Activated T-cell treated with anti-CD3 and anti-CD28 coated beads for 1 hour (primary cell): Measurements from ENCODE around the gene BPTF.
"Not testable (repeated sequence)": the region's sequence is repeated elsewhere in the genome, so short reads cannot be mapped to it uniquely, and the experiment has no call there.

ENCODE experiments used
- DNase-seq: peaks from one replicate; pipeline ENCODE4 v3.0.0-alpha.2; 2020; ENCODE audit warnings: low read depth

BPTF gene

DNA sequence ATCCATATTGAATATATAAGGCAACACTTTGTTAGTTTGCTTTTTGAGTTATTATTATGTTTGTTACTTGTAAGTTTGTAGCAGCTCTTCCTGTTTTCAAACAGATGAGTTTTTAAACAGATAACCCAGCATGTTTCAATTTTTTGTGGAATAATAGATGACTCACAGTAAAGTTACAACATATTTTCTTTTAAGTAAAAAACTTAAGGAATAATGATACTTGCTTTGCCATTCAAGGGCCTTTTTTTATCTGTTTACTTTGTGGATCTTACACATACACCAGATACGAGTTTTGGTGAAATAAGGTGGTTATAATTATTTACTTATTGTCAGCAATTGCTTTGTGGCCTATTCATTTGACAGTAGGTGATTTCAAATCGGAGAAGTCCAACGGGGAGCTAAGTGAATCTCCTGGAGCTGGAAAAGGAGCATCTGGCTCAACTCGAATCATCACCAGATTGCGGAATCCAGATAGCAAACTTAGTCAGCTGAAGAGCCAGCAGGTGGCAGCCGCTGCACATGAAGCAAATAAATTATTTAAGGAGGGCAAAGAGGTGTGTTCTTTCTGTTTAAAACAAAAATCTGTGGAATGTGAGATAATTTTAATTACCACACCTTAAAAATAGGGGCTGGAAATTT lies 66.3 kb downstream of the BPTF start:
- no peak for DNase-seq

DNA sequence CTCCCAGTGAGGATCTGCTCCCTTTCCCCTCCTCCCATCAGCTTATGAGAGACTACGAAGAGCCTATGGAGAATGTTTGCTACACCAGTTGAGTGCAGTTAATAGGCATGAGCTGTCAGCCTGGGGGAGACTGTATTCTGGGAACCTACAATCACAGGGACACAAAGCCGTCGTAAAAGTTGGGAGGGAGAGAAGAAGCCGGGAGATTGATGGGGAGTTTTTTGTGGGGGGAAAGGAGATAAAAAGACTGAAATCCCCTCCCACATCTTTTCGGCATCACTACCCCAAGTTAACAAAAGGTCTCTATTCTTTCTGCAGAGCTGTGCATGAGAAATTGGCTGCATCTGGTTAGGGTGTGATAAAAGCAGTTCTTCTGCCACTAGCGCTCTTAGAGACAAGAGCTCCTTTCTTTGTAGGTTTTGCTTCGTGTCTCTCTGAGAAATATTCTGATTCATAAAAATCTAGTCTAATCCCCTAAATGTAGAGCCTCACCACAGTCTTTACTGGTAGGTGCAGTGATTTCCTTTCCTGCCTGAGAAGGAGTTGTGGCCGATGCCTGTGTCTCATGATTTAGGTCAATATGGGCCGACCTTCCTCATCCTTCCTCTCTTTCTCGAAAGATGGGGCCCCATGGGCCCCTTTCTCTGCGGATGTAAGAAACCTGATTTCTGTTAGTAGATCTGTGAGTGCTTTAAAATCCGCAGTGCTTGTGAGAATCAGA lies 77.4 kb downstream of the BPTF start:
- no peak for DNase-seq

GRCh38 chr17:67905298-67905697 lies 80.0 kb downstream of the BPTF start:
- not testable (repeated sequence) for DNase-seq

GRCh38 chr17:67910117-67910803 lies 85.0 kb downstream of the BPTF start:
- DNase-seq = not testable (repeated sequence)

DNA sequence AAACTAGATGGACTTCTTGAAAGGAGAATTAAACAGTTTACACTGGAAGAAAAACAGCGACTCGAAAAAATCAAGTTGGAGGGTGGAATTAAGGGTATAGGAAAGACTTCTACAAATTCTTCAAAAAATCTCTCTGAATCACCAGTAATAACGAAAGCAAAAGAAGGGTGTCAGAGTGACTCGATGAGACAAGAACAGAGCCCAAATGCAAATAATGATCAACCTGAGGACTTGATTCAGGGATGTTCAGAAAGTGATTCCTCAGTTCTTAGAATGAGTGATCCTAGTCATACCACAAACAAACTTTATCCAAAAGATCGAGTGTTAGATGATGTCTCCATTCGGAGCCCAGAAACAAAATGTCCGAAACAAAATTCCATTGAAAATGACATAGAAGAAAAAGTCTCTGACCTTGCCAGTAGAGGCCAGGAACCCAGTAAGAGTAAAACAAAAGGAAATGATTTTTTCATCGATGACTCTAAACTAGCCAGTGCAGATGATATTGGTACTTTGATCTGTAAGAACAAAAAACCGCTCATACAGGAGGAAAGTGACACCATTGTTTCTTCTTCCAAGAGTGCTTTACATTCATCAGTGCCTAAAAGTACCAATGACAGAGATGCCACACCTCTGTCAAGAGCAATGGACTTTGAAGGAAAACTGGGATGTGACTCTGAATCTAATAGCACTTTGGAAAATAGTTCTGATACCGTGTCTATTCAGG lies 85.9 kb downstream of the BPTF start:
- DNase-seq = no peak

DNA sequence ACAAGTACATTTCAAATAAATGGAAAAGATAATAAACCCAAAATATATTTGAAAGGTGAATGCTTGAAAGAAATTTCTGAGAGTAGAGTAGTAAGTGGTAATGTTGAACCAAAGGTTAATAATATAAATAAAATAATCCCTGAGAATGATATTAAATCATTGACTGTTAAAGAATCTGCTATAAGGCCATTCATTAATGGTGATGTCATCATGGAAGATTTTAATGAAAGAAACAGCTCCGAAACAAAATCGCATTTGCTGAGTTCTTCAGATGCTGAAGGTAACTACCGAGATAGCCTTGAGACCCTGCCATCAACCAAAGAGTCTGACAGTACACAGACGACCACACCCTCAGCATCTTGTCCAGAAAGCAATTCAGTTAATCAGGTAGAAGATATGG lies 86.8 kb downstream of the BPTF start:
- no peak for DNase-seq

DNA sequence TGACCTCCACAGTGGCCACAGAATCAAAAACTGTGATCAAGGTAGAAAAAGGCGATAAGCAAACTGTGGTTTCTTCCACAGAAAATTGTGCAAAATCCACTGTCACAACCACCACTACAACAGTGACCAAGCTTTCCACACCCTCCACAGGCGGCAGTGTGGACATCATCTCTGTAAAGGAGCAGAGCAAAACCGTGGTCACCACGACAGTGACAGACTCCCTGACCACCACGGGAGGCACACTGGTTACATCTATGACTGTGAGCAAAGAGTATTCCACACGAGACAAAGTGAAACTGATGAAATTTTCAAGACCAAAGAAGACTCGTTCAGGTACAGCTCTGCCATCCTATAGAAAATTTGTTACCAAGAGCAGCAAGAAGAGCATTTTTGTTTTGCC lies 87.4 kb downstream of the BPTF start:
- DNase-seq = no peak

GRCh38 chr17:67920212-67920611 lies 94.9 kb downstream of the BPTF start:
- DNase-seq = no peak

GRCh38 chr17:67922503-67922902 lies 97.2 kb downstream of the BPTF start:
- no peak for DNase-seq

- DNase-seq = not testable (repeated sequence)
These were observed 103.5 kb downstream of the BPTF start for GRCh38 chr17:67928842-67929241.

DNA sequence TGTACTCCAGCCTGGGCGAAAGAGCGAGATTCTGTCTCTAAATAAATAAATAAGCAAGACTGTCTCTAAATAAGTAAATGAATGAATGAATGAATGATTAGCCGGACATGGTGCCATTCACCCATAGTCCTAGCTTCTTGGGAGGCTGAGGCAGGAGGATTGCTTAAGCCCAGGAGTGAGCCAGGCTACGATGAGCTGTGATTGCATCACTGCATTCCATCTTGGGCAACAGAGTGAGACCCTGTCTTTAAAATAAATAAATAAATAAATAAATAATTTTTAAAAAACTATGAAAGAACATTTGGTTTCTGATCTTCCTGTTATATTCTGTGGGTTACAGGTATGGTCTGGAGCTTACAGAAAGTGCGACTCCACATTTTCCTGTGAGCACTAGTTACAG lies 105.9 kb downstream of the BPTF start:
- no peak for DNase-seq

DNA sequence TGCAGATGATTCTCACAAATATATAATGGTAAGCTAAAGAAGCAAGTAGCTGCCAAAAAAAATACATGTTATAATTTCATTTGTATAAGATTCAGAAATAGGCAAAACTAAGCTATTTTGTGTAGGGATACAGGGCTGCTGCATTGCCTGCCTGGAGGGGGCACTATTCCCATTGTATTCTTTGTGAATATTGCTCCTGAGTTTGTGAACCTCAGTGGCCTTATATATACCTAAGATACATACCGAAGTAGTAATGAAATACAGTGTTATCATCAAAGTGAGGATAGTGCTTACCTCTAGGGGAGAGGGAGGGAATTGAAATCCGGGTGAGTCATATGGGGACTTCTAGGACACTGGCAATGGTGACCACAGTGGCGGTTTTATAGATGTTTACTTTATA lies 117.5 kb downstream of the BPTF start:
- no peak for DNase-seq

DNA sequence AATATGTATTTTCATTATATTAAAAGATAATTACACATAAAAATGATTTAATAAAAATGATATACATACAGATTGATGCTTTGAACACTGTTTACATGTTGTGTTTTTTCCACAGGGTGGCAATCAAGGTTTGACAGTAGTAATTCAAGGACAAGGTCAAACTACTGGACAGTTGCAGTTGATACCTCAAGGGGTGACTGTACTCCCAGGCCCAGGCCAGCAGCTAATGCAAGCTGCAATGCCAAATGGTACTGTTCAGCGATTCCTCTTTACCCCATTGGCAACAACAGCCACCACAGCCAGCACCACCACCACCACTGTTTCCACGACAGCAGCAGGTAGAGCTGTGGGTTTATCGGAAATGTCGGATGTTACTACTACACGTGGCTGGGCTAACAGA lies 118.7 kb downstream of the BPTF start:
- DNase-seq = no peak

- no peak for DNase-seq
These were observed 121.2 kb downstream of the BPTF start for GRCh38 chr17:67946513-67946912.

DNA sequence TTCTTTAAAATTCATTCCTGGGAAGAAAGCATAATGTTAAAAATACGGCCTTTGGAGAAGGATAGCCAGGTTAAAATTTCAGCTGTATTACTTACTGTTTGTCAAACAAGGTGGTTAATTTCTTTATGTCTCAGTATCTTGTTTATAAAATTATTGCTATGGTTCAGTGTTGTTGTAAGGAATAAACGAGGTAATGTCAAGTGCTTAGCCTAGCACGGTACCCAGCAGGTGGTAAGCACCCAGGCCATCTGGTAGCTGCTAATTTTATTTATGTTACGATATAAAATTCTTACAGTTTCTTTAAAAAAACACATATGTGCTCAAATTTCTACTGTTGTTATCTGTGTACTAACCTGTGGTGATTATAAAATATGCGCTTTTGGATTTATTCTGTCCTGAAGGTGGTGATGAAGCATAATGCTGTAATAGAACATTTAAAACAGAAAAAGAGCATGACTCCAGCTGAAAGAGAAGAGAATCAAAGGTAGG lies 122.1 kb downstream of the BPTF start:
- DNase-seq = no peak

DNA sequence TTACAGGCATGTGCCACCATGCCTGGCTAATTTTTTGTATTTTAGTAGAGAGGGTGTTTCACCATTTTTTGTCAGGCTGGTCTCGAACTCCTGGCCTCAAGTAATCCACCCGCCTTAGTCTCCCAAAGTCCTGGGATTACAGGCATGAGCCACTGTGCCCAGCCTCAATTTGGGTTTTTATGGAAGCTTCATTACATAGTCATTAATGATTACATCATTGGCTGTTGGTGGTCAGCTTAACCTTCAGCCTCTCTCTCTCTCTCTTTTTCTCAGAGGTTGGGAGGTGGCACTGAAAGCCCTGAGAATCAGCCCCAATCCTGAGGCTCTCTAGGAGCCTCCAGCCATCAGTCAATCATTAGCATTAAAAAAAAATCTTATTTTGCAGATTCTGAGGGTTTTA lies 125.6 kb downstream of the BPTF start:
- no peak for DNase-seq

DNA sequence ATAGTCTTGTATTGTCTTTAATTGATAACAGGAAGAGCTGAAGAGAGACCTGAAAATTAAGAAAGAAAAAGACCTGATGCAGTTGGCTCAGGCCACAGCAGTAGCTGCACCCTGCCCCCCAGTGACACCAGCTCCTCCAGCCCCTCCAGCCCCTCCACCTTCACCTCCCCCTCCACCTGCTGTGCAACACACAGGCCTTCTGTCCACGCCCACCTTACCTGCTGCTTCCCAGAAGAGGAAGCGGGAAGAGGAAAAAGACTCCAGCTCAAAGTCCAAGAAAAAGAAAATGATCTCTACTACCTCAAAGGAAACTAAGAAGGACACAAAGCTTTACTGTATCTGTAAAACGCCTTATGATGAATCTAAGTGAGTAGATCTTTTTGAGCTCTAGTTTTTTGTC lies 134.2 kb downstream of the BPTF start:
- no peak for DNase-seq

DNA sequence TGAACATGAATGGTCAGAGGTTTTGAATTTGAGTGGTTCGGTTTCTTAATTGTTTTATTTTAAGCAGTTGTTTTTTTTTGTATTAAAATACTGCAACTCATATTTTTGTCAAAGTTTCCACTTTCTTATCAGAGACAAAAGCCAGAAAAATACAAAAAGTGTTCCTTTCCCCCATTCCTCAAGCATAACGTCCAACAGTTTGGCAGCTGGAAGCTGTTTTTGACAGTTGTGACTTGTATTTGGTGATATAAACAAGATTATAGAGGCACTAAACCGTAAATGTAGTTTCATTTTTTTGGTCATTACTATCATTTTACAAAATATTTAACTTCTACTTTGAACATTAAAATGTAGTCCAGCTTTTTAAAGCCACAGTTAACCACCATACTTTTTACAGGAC lies 135.0 kb downstream of the BPTF start:
- not testable (repeated sequence) for DNase-seq

DNA sequence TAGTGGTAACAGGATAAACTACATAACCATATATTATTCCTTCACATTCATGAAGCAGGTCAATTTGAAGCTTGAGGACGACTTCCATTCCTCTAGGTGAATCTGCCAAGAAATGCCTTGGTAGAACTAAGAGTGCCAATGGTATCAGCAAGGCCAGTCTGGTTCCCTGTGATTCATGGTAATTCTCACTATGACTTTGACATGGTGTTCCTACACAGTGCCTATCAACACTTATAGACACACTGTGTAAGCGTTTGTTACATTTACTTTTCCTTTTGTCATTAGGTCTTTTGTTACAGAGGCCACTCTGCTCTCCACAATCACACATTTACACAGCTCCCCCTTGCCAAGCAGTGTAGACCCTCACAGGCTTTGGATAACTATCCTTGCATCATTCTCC lies 136.9 kb downstream of the BPTF start:
- DNase-seq = not testable (repeated sequence)

GRCh38 chr17:67963145-67963572 lies 137.9 kb downstream of the BPTF start:
- peak; percentile 60 for DNase-seq

GRCh38 chr17:67970783-67971182 lies 145.5 kb downstream of the BPTF start:
- DNase-seq = no peak

- no peak for DNase-seq
These were observed 148.9 kb downstream of the BPTF start for GRCh38 chr17:67974185-67974584.
